Endodermal cell (in vitro differentiated cells): ENCODE results near the gene UGCG. TPM values are rescaled to one million over a fixed set of nuclear protein-coding genes. Genes with fewer than 3 reads are reported as not detected.

Source experiments
- DNase-seq: peaks from one replicate; pipeline ENCODE4 v3.0.0-alpha.2; 2017
- H3K27ac ChIP-seq: 2 replicates; pipeline ENCODE4 v1.5.1; 2013; ENCODE audit warnings: mild to moderate bottlenecking, low read depth, low read length, moderate library complexity
- H3K27me3 ChIP-seq: 2 replicates; pipeline ENCODE4 v1.6.1; 2013; ENCODE audit warnings: mild to moderate bottlenecking, low read length, moderate library complexity; ENCODE audit not compliant: insufficient read depth, control insufficient read depth, poor library complexity, severe bottlenecking
- H3K36me3 ChIP-seq: 2 replicates; pipeline ENCODE4 v1.7.0; 2013; ENCODE audit warnings: mild to moderate bottlenecking, low read length, moderate library complexity; ENCODE audit not compliant: control insufficient read depth, insufficient read depth
- H3K4me1 ChIP-seq: one replicate; pipeline ENCODE4 v1.7.0; 2013; ENCODE audit warnings: low read length; ENCODE audit not compliant: control insufficient read depth, insufficient read depth
- H3K4me3 ChIP-seq: 2 replicates; pipeline ENCODE4 v1.5.1; 2013; ENCODE audit warnings: mild to moderate bottlenecking, low read length, moderate library complexity
- H3K9ac ChIP-seq: 2 replicates; pipeline ENCODE4 v1.6.1; 2013; ENCODE audit warnings: mild to moderate bottlenecking, low read length, moderate library complexity; ENCODE audit not compliant: poor library complexity, severe bottlenecking; ENCODE audit errors: extremely low read depth
- H3K9me3 ChIP-seq: 2 replicates; pipeline ENCODE4 v1.6.1; 2013; ENCODE audit warnings: mild to moderate bottlenecking, low read length, moderate library complexity; ENCODE audit not compliant: control insufficient read depth
- H3K27ac Mint-ChIP-seq: 2 replicates; pipeline ENCODE4 v1.8.0; 2020; ENCODE audit warnings: mixed read lengths
- H3K27me3 Mint-ChIP-seq: 2 replicates; pipeline ENCODE4 v1.8.0; 2021; ENCODE audit warnings: mild to moderate bottlenecking, mixed read lengths; ENCODE audit not compliant: insufficient read depth
- H3K36me3 Mint-ChIP-seq: 2 replicates; pipeline ENCODE4 v1.8.0; 2020; ENCODE audit warnings: low read depth, mixed read lengths
- H3K4me1 Mint-ChIP-seq: 2 replicates; pipeline ENCODE4 v1.8.0; 2020; ENCODE audit warnings: mixed read lengths
- H3K4me3 Mint-ChIP-seq: 2 replicates; pipeline ENCODE4 v1.8.0; 2020; ENCODE audit warnings: mild to moderate bottlenecking, moderate library complexity, mixed read lengths
- H3K9me3 Mint-ChIP-seq: 2 replicates; pipeline ENCODE4 v1.8.0; 2020; ENCODE audit warnings: mild to moderate bottlenecking, mixed read lengths
- CTCF ChIP-seq: fragments of 200-600 bp; sonication (generic); conservative IDR thresholded peaks from 2 replicates; pipeline ENCODE4 v1.5.0; 2021; ENCODE audit warnings: antibody characterized with exemption, mild to moderate bottlenecking
- WGBS, 2 experiments: methylation state at CpG; one replicate each; pipeline versions ENCODE4 v1.1.5 to v1.1.7; 2013; ENCODE audit warnings: missing lambda C conversion rate in 2 of 2, mixed read lengths in 1 of 2; ENCODE audit not compliant: insufficient coverage in 1 of 2, insufficient read length in 1 of 2; 5-methylcytosine and 5-hydroxymethylcytosine counted together
- total RNA-seq, 2 donors: library from RNA; stranded (reverse); fragmentation: NEBNext Ultra II Directional in 1 of 2; extraction: Animal tissue kit (Norgen Biotek cat#: 25700) in 1 of 2; gene quantifications; 2 replicates in 1 of 2; 3 replicates in 1 of 2; pipeline ENCODE4 v1.2.1, GENCODE V29; 2021

The UGCG gene
- total RNA-seq, 2 donors from 2014 or later = 20.0 to 22.4 TPM

- Mint-ChIP-seq H3K36me3 (no peaks in the 10 kb centered on the region), H3K9me3 (no peaks in the 10 kb centered on the region), H3K27me3 (peaks cover 17% of the 10 kb centered on the region), H3K27ac (no peak overlapping the region), H3K4me1 (peaks cover 12% of the 10 kb centered on the region), H3K4me3 (no peak overlapping the region)
- Histone ChIP-seq H3K36me3 (no peaks in the 10 kb centered on the region), H3K27ac (no peak overlapping the region), H3K4me3 (no peak overlapping the region), H3K4me1 (no peaks in the 10 kb centered on the region), H3K27me3 (no peaks in the 10 kb centered on the region), H3K9me3 (no peaks in the 10 kb centered on the region), H3K9ac (no peak overlapping the region)
- DNase-seq = no peak
- WGBS, 2 experiments = 84 to 97% methylated on average over 3 of the region's 3 CpGs
- no peak for TF ChIP-seq CTCF
These were observed 55.9 kb downstream of the UGCG start for GRCh38 chr9:111952559-111952958.

- Mint-ChIP-seq H3K9me3 (no peaks in the 10 kb centered on the region), H3K27ac (no peak overlapping the region), H3K27me3 (peaks cover 24% of the 10 kb centered on the region), H3K4me3 (no peak overlapping the region), H3K4me1 (peaks cover 12% of the 10 kb centered on the region), H3K36me3 (no peaks in the 10 kb centered on the region)
- no peak for DNase-seq
- H3K4me3 ChIP-seq = no peak overlapping the region
- H3K9ac ChIP-seq = no peak overlapping the region
- no peak overlapping the region for H3K27ac ChIP-seq
- H3K9me3 ChIP-seq = no peaks in the 10 kb centered on the region
- H3K27me3 ChIP-seq = no peaks in the 10 kb centered on the region
- no peaks in the 10 kb centered on the region for H3K36me3 ChIP-seq
- 86 to 95% methylated on average over 1 to 3 of the region's 3 CpGs for WGBS, 2 experiments
- no peak for TF ChIP-seq CTCF
- H3K4me1 ChIP-seq = no peaks in the 10 kb centered on the region
These were observed 56.8 kb downstream of the UGCG start for GRCh38 chr9:111953444-111953843.

GRCh38 chr9:111955048-111955447 is 58.4 kb downstream of the UGCG start:
- 73 to 81% methylated on average over 5 to 6 of the region's 6 CpGs for whole genome bisulfite sequencing, 2 experiments
- H3K36me3 ChIP-seq = no peaks in the 10 kb centered on the region
- DNase-seq = no peak
- TF ChIP-seq CTCF = no peak
- no peak overlapping the region for H3K27ac Mint-ChIP-seq
- H3K36me3 Mint-ChIP-seq = no peaks in the 10 kb centered on the region
- peaks cover 27% of the 10 kb centered on the region for H3K27me3 Mint-ChIP-seq
- no peak overlapping the region for H3K4me3 Mint-ChIP-seq
- H3K27ac ChIP-seq = no peak overlapping the region
- H3K4me1 Mint-ChIP-seq = peaks cover 22% of the 10 kb centered on the region
- peaks cover 11% of the 10 kb centered on the region for H3K4me1 ChIP-seq
- H3K27me3 ChIP-seq = no peaks in the 10 kb centered on the region
- no peaks in the 10 kb centered on the region for H3K9me3 Mint-ChIP-seq
- H3K4me3 ChIP-seq = peak overlapping the region; percentile 7
- no peaks in the 10 kb centered on the region for H3K9me3 ChIP-seq
- no peak overlapping the region for H3K9ac ChIP-seq
